PFSK-1 (cell line): ENCODE results near the gene OCEL1.

Experiments
- FOXP2 ChIP-seq: optimal IDR thresholded peaks from 2 replicates; pipeline ENCODE3; 2011; ENCODE audit warnings: borderline replicate concordance, control low read depth, inconsistent platforms; ENCODE audit not compliant: insufficient read depth; ENCODE audit errors: extremely low read length, extremely low read depth
- POLR2AphosphoS5 ChIP-seq: IDR thresholded peaks from 2 replicates; pipeline ENCODE4 v1.6.1; 2012; ENCODE audit warnings: low read depth, mild to moderate bottlenecking, control low read depth, low read length, moderate library complexity
- SIN3A ChIP-seq: IDR thresholded peaks from 2 replicates; pipeline ENCODE4 v1.6.1; 2012; ENCODE audit warnings: mild to moderate bottlenecking, low read length, moderate library complexity, borderline replicate concordance; ENCODE audit not compliant: insufficient read depth
- TAF1 ChIP-seq: IDR thresholded peaks from 2 replicates; pipeline ENCODE4 v1.6.1; 2012; ENCODE audit warnings: low read length, control low read depth, borderline replicate concordance; ENCODE audit not compliant: insufficient read depth
- TF ChIP-seq, protein P1 (sequence below), 2 experiments: IDR thresholded peaks; 2 replicates each; pipeline versions ENCODE4 v1.6.1 to v1.8.0; 2011 to 2012; ENCODE audit warnings: low read depth in 2 of 2, low read length in 2 of 2, control low read depth in 1 of 2, inconsistent platforms in 1 of 2, mild to moderate bottlenecking in 1 of 2, moderate library complexity in 1 of 2; ENCODE audit not compliant: insufficient read depth in 1 of 2

Gene OCEL1

DNA sequence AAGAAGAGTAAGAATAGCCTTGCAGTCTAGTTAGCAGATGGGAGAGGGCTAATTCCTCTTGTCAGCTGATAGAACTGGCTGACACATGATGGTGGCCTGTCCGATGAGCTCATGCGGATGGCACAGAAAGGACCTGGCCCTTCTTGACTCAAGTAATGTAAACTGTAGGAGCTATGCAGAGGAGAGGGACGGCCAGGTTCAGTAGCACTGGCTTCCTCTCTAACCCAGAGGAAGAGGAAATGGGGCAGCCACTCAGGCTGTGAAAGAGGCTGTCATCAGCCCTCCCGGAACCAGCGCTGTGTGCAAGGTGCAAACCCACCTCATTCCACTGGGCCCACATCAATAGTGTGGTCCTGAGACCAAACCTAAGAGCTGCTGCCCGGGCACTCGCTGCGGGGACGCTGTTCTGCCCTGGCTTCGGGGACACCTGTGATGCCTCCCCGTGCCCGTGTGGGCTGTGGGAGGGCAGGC is 41.6 kb upstream of the OCEL1 start:
- TF ChIP-seq POLR2AphosphoS5 = no peak
- no peak for TF ChIP-seq TAF1
- TF ChIP-seq, protein P1, sequence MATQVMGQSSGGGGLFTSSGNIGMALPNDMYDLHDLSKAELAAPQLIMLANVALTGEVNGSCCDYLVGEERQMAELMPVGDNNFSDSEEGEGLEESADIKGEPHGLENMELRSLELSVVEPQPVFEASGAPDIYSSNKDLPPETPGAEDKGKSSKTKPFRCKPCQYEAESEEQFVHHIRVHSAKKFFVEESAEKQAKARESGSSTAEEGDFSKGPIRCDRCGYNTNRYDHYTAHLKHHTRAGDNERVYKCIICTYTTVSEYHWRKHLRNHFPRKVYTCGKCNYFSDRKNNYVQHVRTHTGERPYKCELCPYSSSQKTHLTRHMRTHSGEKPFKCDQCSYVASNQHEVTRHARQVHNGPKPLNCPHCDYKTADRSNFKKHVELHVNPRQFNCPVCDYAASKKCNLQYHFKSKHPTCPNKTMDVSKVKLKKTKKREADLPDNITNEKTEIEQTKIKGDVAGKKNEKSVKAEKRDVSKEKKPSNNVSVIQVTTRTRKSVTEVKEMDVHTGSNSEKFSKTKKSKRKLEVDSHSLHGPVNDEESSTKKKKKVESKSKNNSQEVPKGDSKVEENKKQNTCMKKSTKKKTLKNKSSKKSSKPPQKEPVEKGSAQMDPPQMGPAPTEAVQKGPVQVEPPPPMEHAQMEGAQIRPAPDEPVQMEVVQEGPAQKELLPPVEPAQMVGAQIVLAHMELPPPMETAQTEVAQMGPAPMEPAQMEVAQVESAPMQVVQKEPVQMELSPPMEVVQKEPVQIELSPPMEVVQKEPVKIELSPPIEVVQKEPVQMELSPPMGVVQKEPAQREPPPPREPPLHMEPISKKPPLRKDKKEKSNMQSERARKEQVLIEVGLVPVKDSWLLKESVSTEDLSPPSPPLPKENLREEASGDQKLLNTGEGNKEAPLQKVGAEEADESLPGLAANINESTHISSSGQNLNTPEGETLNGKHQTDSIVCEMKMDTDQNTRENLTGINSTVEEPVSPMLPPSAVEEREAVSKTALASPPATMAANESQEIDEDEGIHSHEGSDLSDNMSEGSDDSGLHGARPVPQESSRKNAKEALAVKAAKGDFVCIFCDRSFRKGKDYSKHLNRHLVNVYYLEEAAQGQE (IDR thresholded peaks at IDR 0.05; ENCODE audit: insufficient read depth in 1 of 2, low read depth in 2 of 2, low read length in 2 of 2) = no peak
- no peak for TF ChIP-seq SIN3A
- no peak for TF ChIP-seq FOXP2

DNA sequence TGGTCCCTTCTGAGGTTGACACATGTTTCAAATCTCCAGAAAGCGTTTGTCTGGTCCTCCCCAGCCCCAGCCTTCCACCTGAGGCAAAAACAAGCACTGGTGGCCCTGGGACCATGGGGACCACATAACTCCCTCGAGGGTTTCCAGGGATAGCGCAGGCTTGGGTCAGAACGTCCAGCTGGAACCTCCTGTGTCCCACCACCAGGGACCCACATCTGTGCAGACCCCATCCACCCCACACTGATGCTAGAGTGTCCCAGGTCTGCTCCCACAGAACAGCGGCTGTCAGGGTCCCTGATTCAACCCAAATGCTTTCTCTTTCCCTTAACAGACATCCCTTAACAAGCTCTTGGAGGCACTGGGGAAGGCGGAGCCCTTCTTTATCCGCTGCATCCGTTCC is 40.4 kb upstream of the OCEL1 start:
- TF ChIP-seq TAF1 = no peak
- no peak for TF ChIP-seq SIN3A
- TF ChIP-seq POLR2AphosphoS5 = no peak
- TF ChIP-seq, protein P1 (IDR thresholded peaks at IDR 0.05; ENCODE audit: insufficient read depth in 1 of 2, low read depth in 2 of 2, low read length in 2 of 2) = no peak
- TF ChIP-seq FOXP2 = no peak

DNA sequence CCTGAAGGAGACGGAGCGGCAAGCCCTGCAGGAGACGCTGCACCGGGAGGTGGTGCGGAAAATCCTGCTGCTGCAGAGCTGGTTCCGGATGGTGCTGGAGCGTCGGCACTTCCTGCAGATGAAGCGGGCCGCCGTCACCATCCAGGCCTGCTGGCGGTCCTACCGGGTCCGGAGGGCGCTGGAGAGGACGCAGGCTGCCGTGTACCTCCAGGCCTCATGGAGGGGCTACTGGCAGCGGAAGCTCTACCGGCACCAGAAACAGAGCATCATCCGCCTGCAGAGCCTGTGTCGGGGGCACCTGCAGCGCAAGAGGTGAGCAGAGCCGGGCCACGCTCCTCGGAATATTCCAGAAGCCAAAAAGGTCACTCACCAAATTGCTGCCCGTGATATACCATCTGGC is 33.3 kb upstream of the OCEL1 start:
- TF ChIP-seq SIN3A = no peak
- no peak for TF ChIP-seq FOXP2
- TF ChIP-seq POLR2AphosphoS5 = no peak
- TF ChIP-seq, protein P1 (IDR thresholded peaks at IDR 0.05; ENCODE audit: insufficient read depth in 1 of 2, low read depth in 2 of 2, low read length in 2 of 2) = no peak
- no peak for TF ChIP-seq TAF1

DNA sequence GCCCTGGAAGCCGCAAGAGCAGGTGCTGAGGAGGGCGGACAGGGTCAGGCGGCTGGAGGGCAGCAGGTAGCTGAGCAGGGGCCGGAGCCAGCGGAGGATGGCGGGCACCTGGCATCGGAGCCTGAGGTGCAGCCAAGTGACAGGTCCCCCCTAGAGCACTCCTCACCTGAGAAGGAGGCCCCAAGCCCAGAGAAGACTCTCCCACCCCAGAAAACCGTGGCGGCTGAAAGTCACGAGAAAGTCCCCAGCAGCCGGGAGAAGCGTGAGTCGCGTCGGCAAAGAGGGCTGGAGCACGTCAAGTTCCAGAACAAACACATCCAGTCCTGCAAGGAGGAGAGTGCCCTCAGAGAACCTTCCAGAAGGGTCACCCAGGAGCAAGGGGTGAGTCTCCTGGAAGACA is 31.4 kb upstream of the OCEL1 start:
- TF ChIP-seq SIN3A (no peak), TAF1 (no peak), POLR2AphosphoS5 (no peak), FOXP2 (no peak)
- TF ChIP-seq, protein P1 (IDR thresholded peaks at IDR 0.05; ENCODE audit: insufficient read depth in 1 of 2, low read depth in 2 of 2, low read length in 2 of 2) = no peak

DNA sequence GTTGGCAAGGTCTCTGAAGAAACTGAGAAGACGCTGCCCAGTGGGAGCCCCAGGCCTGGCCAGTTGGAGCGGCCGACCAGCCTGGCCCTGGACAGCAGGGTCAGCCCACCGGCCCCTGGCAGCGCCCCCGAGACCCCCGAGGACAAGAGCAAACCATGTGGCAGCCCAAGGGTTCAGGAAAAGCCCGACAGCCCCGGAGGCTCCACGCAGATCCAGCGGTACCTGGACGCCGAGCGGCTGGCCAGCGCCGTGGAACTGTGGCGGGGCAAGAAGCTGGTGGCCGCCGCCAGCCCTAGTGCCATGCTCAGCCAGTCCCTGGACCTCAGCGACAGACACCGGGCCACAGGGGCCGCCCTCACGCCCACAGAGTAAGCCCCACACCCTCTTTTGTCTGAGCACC is 30.9 kb upstream of the OCEL1 start:
- no peak for TF ChIP-seq POLR2AphosphoS5
- TF ChIP-seq SIN3A = no peak
- TF ChIP-seq FOXP2 = no peak
- TF ChIP-seq, protein P1 (IDR thresholded peaks at IDR 0.05; ENCODE audit: insufficient read depth in 1 of 2, low read depth in 2 of 2, low read length in 2 of 2) = no peak
- TF ChIP-seq TAF1 = no peak
